GM20000 (cell line): ENCODE data around the gene CLEC18A.
A peak's percentile ranks its signal among the peaks of the same experiment; 100 is the strongest.

Experiments
- DNase-seq: peaks from one replicate; pipeline ENCODE4 v3.0.0; 2012; ENCODE audit warnings: low spot score
- CTCF ChIP-seq: IDR thresholded peaks from 2 replicates; pipeline ENCODE4 v1.5.1; 2012; ENCODE audit warnings: mild to moderate bottlenecking, control low read depth; ENCODE audit errors: extremely low read depth, missing control alignments

CLEC18A gene

GRCh38 chr16:69929480-69929879, 21.7 kb upstream of the CLEC18A start:
- no peak for TF ChIP-seq CTCF

GRCh38 chr16:69930117-69930776, 20.9 kb upstream of the CLEC18A start:
- TF ChIP-seq CTCF: peak; percentile 56
- DNase-seq: peak; percentile 89

More at GRCh38 chr16:69929480-69929879, 21.7 kb upstream of the CLEC18A start:
- DNase-seq: peak; percentile 29

GRCh38 chr16:69931631-69932030, 19.5 kb upstream of the CLEC18A start:
- DNase-seq: no peak
- TF ChIP-seq CTCF: no peak

- DNase-seq: no peak
- TF ChIP-seq CTCF: no peak
These were observed 18.9 kb upstream of the CLEC18A start for GRCh38 chr16:69932228-69932627.

GRCh38 chr16:69932691-69933392, 18.3 kb upstream of the CLEC18A start:
- TF ChIP-seq CTCF: no peak

GRCh38 chr16:69934044-69934443, 17.1 kb upstream of the CLEC18A start:
- no peak for DNase-seq
- TF ChIP-seq CTCF: no peak

More at GRCh38 chr16:69932691-69933392, 18.3 kb upstream of the CLEC18A start:
- DNase-seq: no peak

- no peak for TF ChIP-seq CTCF
- no peak for DNase-seq
These were observed 16.4 kb upstream of the CLEC18A start for GRCh38 chr16:69934751-69935150.
